B cell (primary cell): ENCODE data around the gene CTSK. TPM values are rescaled to one million over a fixed set of nuclear protein-coding genes. Genes with fewer than 3 reads are reported as not detected.

Experiments
- ATAC-seq: fragments of 200-7000 bp; cut with Tn5 transposase; one replicate; pipeline ENCODE4 v1.10.0; 2021; ENCODE audit warnings: low read depth, mild to moderate bottlenecking, moderate number of reproducible peaks, moderate library complexity
- CTCF ChIA-PET: fragments of 350-600 bp; sonication (Branson Sonifier 250); formaldehyde crosslinking; loops from one replicate; lab custom pipeline; 2021; ENCODE audit warnings: antibody characterized with exemption, inconsistent platforms; lab: Charles Lee
- POLR2A ChIA-PET: fragments of 350-600 bp; sonication (Branson Sonifier 250); formaldehyde crosslinking; loops from one replicate; lab custom pipeline; 2021; ENCODE audit warnings: antibody characterized with exemption; lab: Charles Lee
- DNase-seq: peaks from one replicate; pipeline ENCODE4 v3.0.0; 2013
- H2AFZ ChIP-seq: 2 replicates; pipeline ENCODE4 v1.6.1; 2012; ENCODE audit warnings: mild to moderate bottlenecking, low read depth, low read length; ENCODE audit not compliant: insufficient read depth, poor library complexity, severe bottlenecking
- H3K27ac ChIP-seq, 2 donors: 1 replicate in 1 of 2; 2 replicates in 1 of 2; pipeline ENCODE4 v1.5.1; 2012 to 2013; ENCODE audit warnings: low read length in 2 of 2, mild to moderate bottlenecking in 2 of 2, moderate library complexity in 1 of 2
- H3K27me3 ChIP-seq, 4 experiments: fragments of 200-600 bp in 1 of 4; sonication (generic) in 1 of 4; replicated peaks in 1 of 4; 1 replicate in 2 of 4; 2 replicates in 2 of 4; pipeline versions ENCODE4 v1.6.1 to v1.7.0; 2013 to 2016; ENCODE audit warnings: low read length in 3 of 4, mild to moderate bottlenecking in 2 of 4, mixed read lengths in 1 of 4, moderate library complexity in 1 of 4; ENCODE audit not compliant: insufficient read depth in 4 of 4, control insufficient read depth in 3 of 4; ENCODE audit errors: control extremely low read depth in 1 of 4
- H3K36me3 ChIP-seq, 2 experiments: replicated peaks in 1 of 2; 1 replicate in 1 of 2; 2 replicates in 1 of 2; pipeline versions ENCODE4 v1.6.1 to v1.7.1; 2013; ENCODE audit warnings: low read length in 1 of 2; ENCODE audit not compliant: insufficient read depth in 2 of 2, control insufficient read depth in 1 of 2; ENCODE audit errors: control extremely low read depth in 1 of 2, extremely low read depth in 1 of 2
- H3K4me1 ChIP-seq, 2 donors: fragments of 200-600 bp in 1 of 2; sonication (generic) in 1 of 2; 1 replicate in 1 of 2; 2 replicates in 1 of 2; pipeline versions ENCODE4 v1.5.1 to v1.6.1; 2013 to 2017; ENCODE audit warnings: low read length in 2 of 2; ENCODE audit not compliant: control insufficient read depth in 2 of 2, insufficient read depth in 2 of 2
- H3K4me2 ChIP-seq: replicated peaks from 2 replicates; pipeline ENCODE3; 2012; ENCODE audit warnings: mild to moderate bottlenecking, low read depth, low read length; ENCODE audit not compliant: poor library complexity, severe bottlenecking
- H3K4me3 ChIP-seq, 5 experiments: fragments of 200-600 bp in 1 of 5; sonication (generic) in 1 of 5; 1 replicate in 3 of 5; 2 replicates in 2 of 5; pipeline versions ENCODE4 v1.5.1 to v1.7.0; 2011 to 2016; ENCODE audit warnings: low read length in 4 of 5, mild to moderate bottlenecking in 4 of 5, low read depth in 2 of 5, control low read depth in 1 of 5, moderate library complexity in 1 of 5; ENCODE audit not compliant: insufficient read depth in 1 of 5; ENCODE audit errors: control extremely low read depth in 1 of 5, extremely low read depth in 1 of 5
- H3K79me2 ChIP-seq: fragments of 200-600 bp; sonication (generic); one replicate; pipeline ENCODE4 v1.6.0; 2016; ENCODE audit warnings: low read length; ENCODE audit not compliant: control insufficient read depth, insufficient read depth
- H3K9ac ChIP-seq: fragments of 200-600 bp; sonication (generic); 2 replicates; pipeline ENCODE4 v1.6.1; 2017; ENCODE audit warnings: mild to moderate bottlenecking, low read length, moderate library complexity
- H3K9me3 ChIP-seq, 3 donors: one replicate each; pipeline versions ENCODE4 v1.6.1 to v1.7.1; 2013; ENCODE audit warnings: low read length in 2 of 3; ENCODE audit not compliant: control insufficient read depth in 2 of 3, insufficient read depth in 1 of 3; ENCODE audit errors: control extremely low read depth in 1 of 3
- H4K20me1 ChIP-seq: 2 replicates; pipeline ENCODE4 v1.6.0; 2012; ENCODE audit warnings: mild to moderate bottlenecking, low read length; ENCODE audit not compliant: insufficient read depth, control insufficient read depth, poor library complexity, severe bottlenecking
- H3K27ac Mint-ChIP-seq: one replicate; pipeline ENCODE4 v1.8.0; 2021; ENCODE audit warnings: mixed read lengths
- H3K27me3 Mint-ChIP-seq: one replicate; pipeline ENCODE4 v1.8.0; 2021; ENCODE audit warnings: mixed read lengths
- H3K4me1 Mint-ChIP-seq: one replicate; pipeline ENCODE4 v1.8.0; 2021; ENCODE audit warnings: mixed read lengths
- H3K4me3 Mint-ChIP-seq: one replicate; pipeline ENCODE4 v1.8.0; 2021; ENCODE audit warnings: mixed read lengths
- H3K9me3 Mint-ChIP-seq: one replicate; pipeline ENCODE4 v1.8.0; 2022; ENCODE audit warnings: mixed read lengths; ENCODE audit not compliant: insufficient read depth
- CTCF ChIP-seq: fragments of 200-600 bp; IDR thresholded peaks from one replicate; pipeline ENCODE4 v1.8.0; 2022; ENCODE audit warnings: antibody characterized with exemption, mild to moderate bottlenecking
- EZH2 ChIP-seq: IDR thresholded peaks from 2 replicates; pipeline ENCODE4 v1.6.1; 2012; ENCODE audit warnings: borderline replicate concordance, low read depth, mild to moderate bottlenecking, moderate library complexity, low read length; ENCODE audit not compliant: insufficient read depth, poor library complexity, severe bottlenecking
- WGBS: methylation state at CpG from one replicate; pipeline ENCODE4 v1.1.5; 2013; ENCODE audit warnings: missing lambda C conversion rate; ENCODE audit not compliant: insufficient coverage; 5-methylcytosine and 5-hydroxymethylcytosine counted together
- intact Hi-C: fragments of 100-400 bp; cut with micrococcal nuclease; formaldehyde crosslinking; loops from one replicate; pipeline ENCODE4 v1.10.0; 2022
- polyA plus RNA-seq: library from polyadenylated mRNA; depleted of rRNA; stranded (reverse); fragments of >200 nt; gene quantifications from 2 replicates; pipeline ENCODE4 v1.2.3, GENCODE V29; 2012
- total RNA-seq, 2 donors: library from RNA; stranded (reverse); fragments of 120-200 nt in 1 of 2; gene quantifications; 1 replicate in 1 of 2; 2 replicates in 1 of 2; pipeline versions ENCODE4 v1.2.3 to v1.2.4, GENCODE V29; 2013 to 2022

Gene CTSK
- total and polyA plus RNA-seq, 2 donors (not counting 1 experiment from before 2014, with no cell fraction given) = 5.3 to 6.0 TPM

GRCh38 chr1:150789396-150789795 lies 18.7 kb downstream of the CTSK start:
- CTCF ChIA-PET = interaction anchor here (1.8 kb wide), 1 partner anchor 24 kb away, joined by 5 read pairs; the partner anchor contains the start of gene CTSS
- no peaks in the 10 kb centered on the region for H3K27me3 Mint-ChIP-seq
- TF ChIP-seq EZH2 = no peak
- no peak for TF ChIP-seq CTCF

GRCh38 chr1:150788946-150789345 lies 19.1 kb downstream of the CTSK start:
- Mint-ChIP-seq H3K27me3 (no peaks in the 10 kb centered on the region), H3K27ac (peak overlapping the region; percentile 56), H3K4me1 (peaks cover 18% of the 10 kb centered on the region), H3K9me3 (no peaks in the 10 kb centered on the region), H3K4me3 (no peak overlapping the region)
- Histone ChIP-seq H3K27me3 (no peaks in the 10 kb centered on the region), H3K4me3 (no peak overlapping the region), H3K9me3 (peaks cover 0 to 2% (median 0%) of the 10 kb centered on the region in 3 donors), H3K79me2 (no peaks in the 10 kb centered on the region), H3K9ac (no peak overlapping the region), H3K27ac (no peak overlapping the region), H4K20me1 (no peaks in the 10 kb centered on the region), H3K4me1 (peaks cover 9 to 14% of the 10 kb centered on the region in 2 donors), H3K36me3 (no peaks in the 10 kb centered on the region), H3K4me2 (no peak overlapping the region), H2AFZ (no peak overlapping the region)
- ATAC-seq = no peak
- intact Hi-C loops = no loop called here
- ChIA-PET CTCF (interaction anchor here (1.8 kb wide), 1 partner anchor 23 kb away, joined by 5 read pairs; the partner anchor contains the start of gene CTSS), POLR2A (no interaction called here)
- 83% methylated on average over 1 of the region's 4 CpGs for WGBS
- no peak for DNase-seq
- TF ChIP-seq EZH2 (no peak), CTCF (no peak)

More at GRCh38 chr1:150789396-150789795, 18.7 kb downstream of the CTSK start:
- Histone ChIP-seq H3K9me3 (peaks cover 0 to 2% (median 0%) of the 10 kb centered on the region in 3 donors), H4K20me1 (no peaks in the 10 kb centered on the region), H3K27me3 (no peaks in the 10 kb centered on the region), H3K36me3 (no peaks in the 10 kb centered on the region), H3K9ac (no peak overlapping the region), H3K4me2 (no peak overlapping the region), H3K4me1 (peaks cover 9 to 14% of the 10 kb centered on the region in 2 donors), H3K4me3 (no peak overlapping the region), H3K79me2 (no peaks in the 10 kb centered on the region), H3K27ac (no peak overlapping the region), H2AFZ (no peak overlapping the region)
- WGBS = 98% methylated on average over 3 of the region's 4 CpGs
- Mint-ChIP-seq H3K4me3 (no peak overlapping the region), H3K9me3 (no peaks in the 10 kb centered on the region), H3K27ac (no peak overlapping the region), H3K4me1 (peaks cover 18% of the 10 kb centered on the region)
- DNase-seq (no peak), ATAC-seq (no peak)
- intact Hi-C loops = no loop called here
- POLR2A ChIA-PET = no interaction called here
